Endothelial cell of umbilical vein (primary cell): ENCODE measurements around the gene FAM114A2. TPM values are rescaled to one million over a fixed set of nuclear protein-coding genes. Genes with fewer than 3 reads are reported as not detected.

Experiments used
- BruUV-seq: library from RNA; stranded (reverse); fragments of 400-500 nt; replicated peaks from 2 replicates; lab custom pipeline; 2021; lab: Mats Ljungman, UMichigan
- CTCF ChIA-PET: fragments of 300-600, 350-600 bp; sonication (Branson Sonifier 250); formaldehyde crosslinking; loops from one replicate; lab custom pipeline; 2021; ENCODE audit warnings: antibody characterized with exemption, inconsistent platforms; lab: Charles Lee
- POLR2A ChIA-PET: fragments of 300-600, 350-600 bp; sonication (Branson Sonifier 250); formaldehyde crosslinking; loops from one replicate; lab custom pipeline; 2021; ENCODE audit warnings: antibody characterized with exemption, inconsistent platforms; lab: Charles Lee
- DNase-seq: peaks from one replicate; pipeline ENCODE4 v3.0.0-alpha.2; 2011; ENCODE audit warnings: low read depth, low spot score
- FAIRE-seq: peaks from 2 replicates; lab custom pipeline; 2011; peaks lifted over from hg19 to GRCh38; lab: Jason Lieb, UNC
- H2AFZ ChIP-seq: 2 replicates; pipeline ENCODE4 v1.6.0; 2012; ENCODE audit warnings: low read depth, low read length, control low read depth, inconsistent platforms
- H3K27ac ChIP-seq: 2 replicates; pipeline ENCODE4 v1.5.1; 2011; ENCODE audit warnings: low read depth, mild to moderate bottlenecking, control low read depth, low read length, moderate library complexity; ENCODE audit not compliant: insufficient read depth
- H3K27me3 ChIP-seq, 2 experiments: 2 replicates each; pipeline versions ENCODE4 v1.6.0 to v1.6.1; 2011; ENCODE audit warnings: low read length in 2 of 2, mixed read lengths in 1 of 2; ENCODE audit not compliant: control insufficient read depth in 2 of 2, insufficient read depth in 2 of 2
- H3K36me3 ChIP-seq, 2 experiments: 2 replicates in 1 of 2; 3 replicates in 1 of 2; pipeline ENCODE4 v1.5.1; 2011; ENCODE audit warnings: low read length in 2 of 2, mild to moderate bottlenecking in 1 of 2, moderate library complexity in 1 of 2; ENCODE audit not compliant: control insufficient read depth in 2 of 2, insufficient read depth in 2 of 2; ENCODE audit errors: extremely low read depth in 1 of 2
- H3K4me1 ChIP-seq: 3 replicates; pipeline ENCODE4 v1.5.1; 2011; ENCODE audit warnings: mild to moderate bottlenecking, low read length; ENCODE audit not compliant: control insufficient read depth, insufficient read depth; ENCODE audit errors: extremely low read depth
- H3K4me2 ChIP-seq: 2 replicates; pipeline ENCODE4 v1.6.1; 2011; ENCODE audit warnings: low read length, control low read depth, mixed read lengths; ENCODE audit not compliant: insufficient read depth
- H3K4me3 ChIP-seq, 3 experiments: fragments of 200-600 bp in 1 of 3; sonication (generic), shearing (Covaris generic) in 1 of 3; replicated peaks in 1 of 3; 2 replicates each; pipeline ENCODE4 v1.5.1; 2011 to 2016; ENCODE audit warnings: control low read depth in 3 of 3, low read length in 3 of 3, mild to moderate bottlenecking in 2 of 3, inconsistent platforms in 1 of 3, low read depth in 1 of 3, moderate library complexity in 1 of 3; ENCODE audit not compliant: insufficient read depth in 1 of 3
- H3K79me2 ChIP-seq: 2 replicates; pipeline ENCODE4 v1.6.0; 2012; ENCODE audit warnings: low read length, inconsistent platforms; ENCODE audit not compliant: control insufficient read depth, insufficient read depth
- H3K9ac ChIP-seq: replicated peaks from 2 replicates; pipeline ENCODE3; 2011; ENCODE audit warnings: low read length, control low read depth; ENCODE audit not compliant: insufficient read depth; ENCODE audit errors: extremely low read depth
- H3K9me1 ChIP-seq: replicated peaks from 3 replicates; pipeline ENCODE4 v1.6.0; 2011; ENCODE audit warnings: mild to moderate bottlenecking, low read length; ENCODE audit not compliant: control insufficient read depth, insufficient read depth; ENCODE audit errors: extremely low read depth
- H3K9me3 ChIP-seq: replicated peaks from 2 replicates; pipeline ENCODE4 v1.5.1; 2012; ENCODE audit warnings: low read length, inconsistent platforms; ENCODE audit not compliant: control insufficient read depth, insufficient read depth
- H4K20me1 ChIP-seq: replicated peaks from 2 replicates; pipeline ENCODE3; 2011; ENCODE audit warnings: mild to moderate bottlenecking, low read length; ENCODE audit not compliant: control insufficient read depth, insufficient read depth; ENCODE audit errors: extremely low read depth
- EZH2 ChIP-seq: IDR thresholded peaks from 2 replicates; pipeline ENCODE4 v1.6.1; 2012; ENCODE audit warnings: borderline replicate concordance, low read depth, mild to moderate bottlenecking, moderate library complexity, low read length, inconsistent platforms; ENCODE audit not compliant: severe bottlenecking
- FOS ChIP-seq: IDR thresholded peaks from 2 replicates; pipeline ENCODE4 v1.6.1; 2011; ENCODE audit warnings: mild to moderate bottlenecking, low read length, moderate library complexity, borderline replicate concordance; ENCODE audit not compliant: insufficient read depth
- GATA2 ChIP-seq: IDR thresholded peaks from 2 replicates; pipeline ENCODE4 v1.7.0; 2011; ENCODE audit warnings: low read depth, mild to moderate bottlenecking, moderate library complexity, mixed read lengths, low read length; ENCODE audit not compliant: insufficient read length, insufficient read depth
- JUN ChIP-seq: IDR thresholded peaks from 2 replicates; pipeline ENCODE4 v1.6.1; 2011; ENCODE audit warnings: borderline replicate concordance, low read depth; ENCODE audit not compliant: insufficient read length, insufficient read depth
- MYC ChIP-seq: IDR thresholded peaks from one replicate; pipeline ENCODE4 v1.6.1; 2011; ENCODE audit warnings: mild to moderate bottlenecking, low read depth, low read length
- POLR2A ChIP-seq: IDR thresholded peaks from 2 replicates; pipeline ENCODE4 v1.6.1; 2012; ENCODE audit warnings: low read depth, mild to moderate bottlenecking, control low read depth, low read length
- POLR2AphosphoS5 ChIP-seq: IDR thresholded peaks from 2 replicates; pipeline ENCODE4 v1.6.1; 2012; ENCODE audit warnings: low read depth, mild to moderate bottlenecking, control low read depth, low read length, moderate library complexity; ENCODE audit not compliant: insufficient read depth
- dilution Hi-C: fragments of 300-500 bp; cut with MboI; formaldehyde crosslinking; loops from one replicate; pipeline ENCODE4 v1.15.0; 2019; ENCODE audit warnings: low sequenced_read_pairs; ENCODE audit not compliant: extremely low pct_ligation_motif_present
- intact Hi-C: fragments of 100-400 bp; cut with micrococcal nuclease; formaldehyde crosslinking; loops from one replicate; pipeline ENCODE4 v1.10.0; 2022
- polyA plus RNA-seq, 4 experiments: library from polyadenylated mRNA; depleted of rRNA in 3 of 4; stranded (reverse) in 3 of 4; unstranded in 1 of 4; fragments of >200 nt; gene quantifications; 2 replicates each; pipeline versions ENCODE4 v1.2.1 to v1.2.3, GENCODE V29; 2011 to 2012; ENCODE audit warnings: missing spikeins in 1 of 4
- total RNA-seq: library from RNA; stranded (reverse); gene quantifications from 2 replicates; pipeline ENCODE4 v1.2.3, GENCODE V29; 2021
- TF ChIP-seq, protein P1 (sequence below), 2 donors: IDR thresholded peaks; 1 replicate in 1 of 2; 2 replicates in 1 of 2; pipeline ENCODE4 v1.5.1; 2011; ENCODE audit warnings: low read length in 2 of 2, mild to moderate bottlenecking in 2 of 2, moderate library complexity in 2 of 2, control low read depth in 1 of 2, inconsistent platforms in 1 of 2, low read depth in 1 of 2; ENCODE audit not compliant: insufficient read depth in 1 of 2; ENCODE audit errors: extremely low read depth in 1 of 2
- TF ChIP-seq, protein P2 (sequence below): IDR thresholded peaks from 2 replicates; pipeline ENCODE4 v1.6.1; 2011; ENCODE audit not compliant: insufficient read depth, insufficient read length

The FAM114A2 gene
- total and polyA plus RNA-seq, 2 donors (not counting 3 experiments of a cell fraction or from before 2014, with no cell fraction given), result 9.6 to 31.3 TPM

- dilution Hi-C loops, result no loop called here
- FAIRE-seq (no peak), DNase-seq (no peak)
- Histone ChIP-seq H3K27ac (no peak overlapping the region), H3K9me1 (no peaks in the 10 kb centered on the region), H3K4me1 (no peaks in the 10 kb centered on the region), H3K9me3 (no peaks in the 10 kb centered on the region), H3K4me3 (no peak overlapping the region), H3K36me3 (no peaks in the 10 kb centered on the region), H3K27me3 (no peaks in the 10 kb centered on the region), H3K79me2 (no peaks in the 10 kb centered on the region), H2AFZ (no peak overlapping the region), H4K20me1 (no peaks in the 10 kb centered on the region), H3K9ac (no peak overlapping the region), H3K4me2 (no peak overlapping the region)
- intact Hi-C loops, result no loop called here
- ChIA-PET POLR2A (no interaction called here), CTCF (interaction anchor here (0.6 to 1.8 kb wide), 2 partner anchors 127 to 339 kb away, joined by 4 to 5 read pairs; no protein-coding TSS in a partner anchor)
- TF ChIP-seq FOS, result no peak
- no peak for TF ChIP-seq JUN
- TF ChIP-seq, protein P1, sequence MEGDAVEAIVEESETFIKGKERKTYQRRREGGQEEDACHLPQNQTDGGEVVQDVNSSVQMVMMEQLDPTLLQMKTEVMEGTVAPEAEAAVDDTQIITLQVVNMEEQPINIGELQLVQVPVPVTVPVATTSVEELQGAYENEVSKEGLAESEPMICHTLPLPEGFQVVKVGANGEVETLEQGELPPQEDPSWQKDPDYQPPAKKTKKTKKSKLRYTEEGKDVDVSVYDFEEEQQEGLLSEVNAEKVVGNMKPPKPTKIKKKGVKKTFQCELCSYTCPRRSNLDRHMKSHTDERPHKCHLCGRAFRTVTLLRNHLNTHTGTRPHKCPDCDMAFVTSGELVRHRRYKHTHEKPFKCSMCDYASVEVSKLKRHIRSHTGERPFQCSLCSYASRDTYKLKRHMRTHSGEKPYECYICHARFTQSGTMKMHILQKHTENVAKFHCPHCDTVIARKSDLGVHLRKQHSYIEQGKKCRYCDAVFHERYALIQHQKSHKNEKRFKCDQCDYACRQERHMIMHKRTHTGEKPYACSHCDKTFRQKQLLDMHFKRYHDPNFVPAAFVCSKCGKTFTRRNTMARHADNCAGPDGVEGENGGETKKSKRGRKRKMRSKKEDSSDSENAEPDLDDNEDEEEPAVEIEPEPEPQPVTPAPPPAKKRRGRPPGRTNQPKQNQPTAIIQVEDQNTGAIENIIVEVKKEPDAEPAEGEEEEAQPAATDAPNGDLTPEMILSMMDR (IDR thresholded peaks at IDR 0.05; ENCODE audit: extremely low read depth in 1 of 2, insufficient read depth in 1 of 2, low read depth in 1 of 2, low read length in 2 of 2), result no peak
- TF ChIP-seq, protein P2, sequence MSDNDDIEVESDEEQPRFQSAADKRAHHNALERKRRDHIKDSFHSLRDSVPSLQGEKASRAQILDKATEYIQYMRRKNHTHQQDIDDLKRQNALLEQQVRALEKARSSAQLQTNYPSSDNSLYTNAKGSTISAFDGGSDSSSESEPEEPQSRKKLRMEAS, result no peak
- TF ChIP-seq POLR2AphosphoS5, result no peak
- no TSS peak for BruUV-seq
These were observed 27.3 kb upstream of the FAM114A2 start for GRCh38 chr5:154065971-154066370.

GRCh38 chr5:154063372-154063771 is 24.7 kb upstream of the FAM114A2 start:
- Histone ChIP-seq H3K79me2 (no peaks in the 10 kb centered on the region), H3K27ac (no peak overlapping the region), H3K4me1 (no peaks in the 10 kb centered on the region), H3K4me3 (no peak overlapping the region), H3K9me1 (no peaks in the 10 kb centered on the region), H3K4me2 (no peak overlapping the region), H3K9me3 (no peaks in the 10 kb centered on the region), H3K9ac (no peak overlapping the region), H4K20me1 (no peaks in the 10 kb centered on the region), H3K27me3 (no peaks in the 10 kb centered on the region), H2AFZ (no peak overlapping the region), H3K36me3 (no peaks in the 10 kb centered on the region)
- POLR2A ChIA-PET, result no interaction called here
- BruUV-seq, result no TSS peak
- DNase-seq, result no peak
- intact Hi-C loops, result no loop called here
- dilution Hi-C loops, result no loop called here
- TF ChIP-seq POLR2AphosphoS5, result no peak
- no peak for TF ChIP-seq JUN
- TF ChIP-seq, protein P2, result no peak
- no peak for TF ChIP-seq EZH2
- TF ChIP-seq POLR2A, result no peak
- no peak for TF ChIP-seq GATA2
- TF ChIP-seq FOS, result no peak
- TF ChIP-seq MYC, result no peak
- TF ChIP-seq, protein P1 (IDR thresholded peaks at IDR 0.05; ENCODE audit: extremely low read depth in 1 of 2, insufficient read depth in 1 of 2, low read depth in 1 of 2, low read length in 2 of 2), result no peak
- CTCF ChIA-PET, result interaction anchor here (1.0 to 2.0 kb wide), 5 partner anchors 8 to 134 kb away, joined by 3 to 9 read pairs (median 6); no protein-coding TSS in a partner anchor
- no peak for FAIRE-seq
